GM19463 (cell line): ENCODE data around the gene NBPF1.
"Not testable (repeated sequence)": the region's sequence is repeated elsewhere in the genome, so short reads cannot be mapped to it uniquely, and the experiment has no call there.

Experiments
- ATAC-seq: cut with Tn5 transposase; IDR thresholded peaks from one replicate; pipeline ENCODE4 v1.9.1; 2021; ENCODE audit warnings: mild to moderate bottlenecking, moderate library complexity; ENCODE audit not compliant: unreplicated experiment

The NBPF1 gene

GRCh38 chr1:16642025-16642966 is 28.9 kb upstream of the NBPF1 start:
- not testable (repeated sequence) for ATAC-seq

- ATAC-seq, result not testable (repeated sequence)
Observed at GRCh38 chr1:16641159-16641975, 28.0 kb upstream of the NBPF1 start.

- not testable (repeated sequence) for ATAC-seq
Observed at GRCh38 chr1:16639091-16640031, 26.0 kb upstream of the NBPF1 start.

- not testable (repeated sequence) for ATAC-seq
Observed at GRCh38 chr1:16637941-16638778, 24.8 kb upstream of the NBPF1 start.

GRCh38 chr1:16636551-16637195 is 23.3 kb upstream of the NBPF1 start:
- ATAC-seq, result not testable (repeated sequence)

- ATAC-seq, result not testable (repeated sequence)
Observed at GRCh38 chr1:16635959-16636358, 22.6 kb upstream of the NBPF1 start.

- ATAC-seq, result not testable (repeated sequence)
Observed at GRCh38 chr1:16633540-16634282, 20.3 kb upstream of the NBPF1 start.

GRCh38 chr1:16632044-16632850 is 18.9 kb upstream of the NBPF1 start:
- not testable (repeated sequence) for ATAC-seq

GRCh38 chr1:16631248-16632043 is 18.1 kb upstream of the NBPF1 start:
- ATAC-seq, result no peak

- ATAC-seq, result no peak
Observed at GRCh38 chr1:16630661-16631247, 17.4 kb upstream of the NBPF1 start.

GRCh38 chr1:16629916-16630530 is 16.7 kb upstream of the NBPF1 start:
- ATAC-seq, result not testable (repeated sequence)

- ATAC-seq, result no peak
Observed at GRCh38 chr1:16628361-16629111, 15.2 kb upstream of the NBPF1 start.

- ATAC-seq, result not testable (repeated sequence)
Observed at GRCh38 chr1:16626409-16626983, 13.1 kb upstream of the NBPF1 start.

- ATAC-seq, result no peak
Observed at GRCh38 chr1:16625497-16626408, 12.4 kb upstream of the NBPF1 start.
